Lung microvascular endothelial cell (primary cell): Measurements from ENCODE around the gene IGFBP1. TPM values are rescaled to one million over a fixed set of nuclear protein-coding genes. Genes with fewer than 3 reads are reported as not detected.
"Not testable (repeated sequence)": the region's sequence is repeated elsewhere in the genome, so short reads cannot be mapped to it uniquely, and the experiment has no call there.

ENCODE experiments used
- DNase-seq, 2 donors: peaks; one replicate each; pipeline versions ENCODE4 v3.0.0 to v3.0.0-alpha.2; 2010; ENCODE audit warnings: low read depth in 2 of 2
- total RNA-seq: library from RNA; depleted of rRNA; stranded (reverse); fragments of >200 nt; gene quantifications from 2 replicates; pipeline ENCODE4 v1.2.1, GENCODE V29; 2014

IGFBP1 gene
- total RNA-seq, 1 donor from 2014 or later, result 0.20 TPM

GRCh38 chr7:45937301-45937700, 49.0 kb downstream of the IGFBP1 start:
- DNase-seq, result no peak

GRCh38 chr7:45937862-45938261, 49.6 kb downstream of the IGFBP1 start:
- no peak for DNase-seq

GRCh38 chr7:45938626-45939302, 50.5 kb downstream of the IGFBP1 start:
- no peak for DNase-seq

- no peak for DNase-seq
Observed at GRCh38 chr7:45939574-45939973, 51.3 kb downstream of the IGFBP1 start.

- DNase-seq, result not testable (repeated sequence)
Observed at GRCh38 chr7:45940237-45940781, 52.0 kb downstream of the IGFBP1 start.

- no peak for DNase-seq
Observed at GRCh38 chr7:45940939-45941338, 52.7 kb downstream of the IGFBP1 start.

Other genes with a start within 250 kb of the IGFBP1 start
- gene CCDC201, start 15.4 kb upstream of the IGFBP1 start, total RNA-seq, result not detected in 2 replicates
- 1.5 and 2.4 TPM in 2 replicates for gene IGFBP3, start 32.8 kb downstream of the IGFBP1 start, total RNA-seq